ENCODE measurements around the gene PLOD3. TPM values are rescaled to one million over a fixed set of nuclear protein-coding genes. Genes with fewer than 3 reads are reported as not detected.

PLOD3 gene
- total and polyA plus RNA-seq, 10 donors = 20.4 to 72.5 (median 50.3) TPM

- TF ChIP-seq POLR2AphosphoS5 (IDR thresholded peaks at IDR 0.05) = no peak
- TF ChIP-seq CTCF (IDR thresholded peaks at IDR 0.05 in 8 of 11, conservative IDR thresholded peaks at IDR 0.05 in 3 of 11) = no peak
- no peak for TF ChIP-seq POLR2A (IDR thresholded peaks at IDR 0.05)
- intact Hi-C loops (cut with DNase I; ENCODE audit: low total_unique reads) = no loop called here
- H3K4me3 ChIP-seq = no peak overlapping the region
- H3K27me3 ChIP-seq (replicated peaks in 1 of 7) = peaks cover under 1 to 66% (median 19%) of the 10 kb centered on the region in 7 donors
- H3K4me1 ChIP-seq = peaks cover 0 to 3% (median under 1%) of the 10 kb centered on the region in 6 donors
- H3K27ac ChIP-seq = no peak overlapping the region
- no peaks in the 10 kb centered on the region for H3K9me3 ChIP-seq
- WGBS, 5 donors = 54 to 71% (median 60%) methylated on average over 5 of the region's 5 CpGs
- DNase-seq = no peak
- no peaks in the 10 kb centered on the region for H3K36me3 ChIP-seq
These were observed 32.0 kb downstream of the PLOD3 start for GRCh38 chr7:101185258-101185839.

GRCh38 chr7:101180130-101180755 lies 37.1 kb downstream of the PLOD3 start, which contains the start of gene NAT16:
Gene NAT16, minus strand, starts transcription at chr7:101180293. Its CDS starts 5,486 bp downstream, at chr7:101174807.
- Histone ChIP-seq H3K9me3 (no peaks in the 10 kb centered on the region), H3K27me3 (replicated peaks in 1 of 7) (peaks cover 4 to 99% (median 68%) of the 10 kb centered on the region in 7 donors), H3K36me3 (no peaks in the 10 kb centered on the region), H3K4me3 (peak within 1 kb of the TSS in 1 of 8 donors; percentile 39), H3K4me1 (peaks cover 4 to 20% (median 14%) of the 10 kb centered on the region in 6 donors), H3K27ac (no peak within 1 kb of the TSS)
- TF ChIP-seq CTCF (IDR thresholded peaks at IDR 0.05 in 8 of 11, conservative IDR thresholded peaks at IDR 0.05 in 3 of 11) (no peak), POLR2AphosphoS5 (IDR thresholded peaks at IDR 0.05) (no peak), POLR2A (IDR thresholded peaks at IDR 0.05) (no peak)
- 4 to 9% (median 6%) methylated on average over 28 to 56 of the region's 56 CpGs for WGBS, 5 donors
- intact Hi-C loops (cut with DNase I; ENCODE audit: low total_unique reads) = no loop called here
- DNase-seq = no peak

- TF ChIP-seq CTCF (IDR thresholded peaks at IDR 0.05 in 8 of 11, conservative IDR thresholded peaks at IDR 0.05 in 3 of 11) = no peak
- TF ChIP-seq POLR2AphosphoS5 (IDR thresholded peaks at IDR 0.05) = no peak
- TF ChIP-seq POLR2A (IDR thresholded peaks at IDR 0.05) = no peak
- intact Hi-C loops (cut with DNase I; ENCODE audit: low total_unique reads) = no loop called here
- peaks cover 8 to 99% (median 73%) of the 10 kb centered on the region in 7 donors for H3K27me3 ChIP-seq (replicated peaks in 1 of 7)
- peak overlapping the region in 1 of 8 donors; percentile 39 for H3K4me3 ChIP-seq
- H3K9me3 ChIP-seq = no peaks in the 10 kb centered on the region
- 2 to 7% (median 4%) methylated on average over 20 to 27 of the region's 27 CpGs for WGBS, 5 donors
- no peaks in the 10 kb centered on the region for H3K36me3 ChIP-seq
- H3K27ac ChIP-seq = no peak overlapping the region
- peaks cover 4 to 20% (median 14%) of the 10 kb centered on the region in 6 donors for H3K4me1 ChIP-seq
- DNase-seq = no peak
These were observed 37.7 kb downstream of the PLOD3 start for GRCh38 chr7:101179713-101180112.

DNA sequence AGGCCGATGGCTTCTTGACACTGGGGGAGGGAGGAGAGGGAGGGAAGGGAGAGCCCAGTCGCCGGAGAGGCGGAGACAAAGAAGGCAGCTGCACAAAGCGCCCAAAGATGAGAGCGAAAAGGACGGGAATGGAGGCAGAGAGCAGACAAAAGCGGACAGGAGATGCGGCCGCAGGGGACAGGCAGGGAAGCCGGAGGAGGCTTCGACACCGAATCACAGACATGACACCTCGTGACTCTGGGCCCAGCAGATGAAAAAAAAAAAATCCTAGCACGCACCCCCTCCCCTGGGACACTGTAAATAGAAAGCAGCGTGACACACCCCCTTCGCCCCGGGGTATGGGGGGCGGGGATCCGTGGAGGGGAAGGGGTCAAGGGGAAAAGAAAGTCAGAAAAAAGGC lies 38.3 kb downstream of the PLOD3 start:
- peaks cover 0 to 1% (median 0%) of the 10 kb centered on the region in 8 donors for H3K9me3 ChIP-seq
- TF ChIP-seq POLR2A (IDR thresholded peaks at IDR 0.05) (no peak), POLR2AphosphoS5 (IDR thresholded peaks at IDR 0.05) (no peak), CTCF (IDR thresholded peaks at IDR 0.05 in 8 of 11, conservative IDR thresholded peaks at IDR 0.05 in 3 of 11) (no peak)
- WGBS, 5 donors = 1 to 4% (median 4%) methylated on average over 19 to 20 of the region's 20 CpGs
- H3K27ac ChIP-seq = no peak overlapping the region
- H3K4me3 ChIP-seq = peak overlapping the region in 1 of 8 donors; percentile 39
- no peak for DNase-seq
- H3K27me3 ChIP-seq (replicated peaks in 1 of 7) = peaks cover 13 to 100% (median 79%) of the 10 kb centered on the region in 7 donors
- no peaks in the 10 kb centered on the region for H3K36me3 ChIP-seq
- intact Hi-C loops (cut with DNase I; ENCODE audit: low total_unique reads) = no loop called here
- H3K4me1 ChIP-seq = peaks cover 4 to 26% (median 20%) of the 10 kb centered on the region in 6 donors
